ENCODE measurements around the gene S100A3. TPM values are rescaled to one million over a fixed set of nuclear protein-coding genes. Genes with fewer than 3 reads are reported as not detected.

Gene S100A3
- total and polyA plus RNA-seq, 2 of the 13 experiments (the other 11 are each of a cell fraction or from before 2014, with no cell fraction given), result 2.5 to 4.5 TPM

GRCh38 chr1:153572569-153573015, 23.5 kb upstream of the S100A3 start (continued):
- TF ChIP-seq HMGXB4 (CRISPR knock-in tag; IDR thresholded peaks at IDR 0.05; ENCODE audit: borderline replicate concordance in 1 of 2, low read depth in 1 of 2), result peak; percentile 61 to 85; a peak in 2 of 4 replicates
- TF ChIP-seq MEF2D (CRISPR knock-in tag; IDR thresholded peaks at IDR 0.05), result no peak
- TF ChIP-seq BCL6 (CRISPR knock-in tag; IDR thresholded peaks at IDR 0.05), result 0 out of 2 replicates have a peak, but pooled peaks have one; percentile 13
- no peak for TF ChIP-seq PRDM15 (CRISPR knock-in tag; IDR thresholded peaks at IDR 0.05)
- TF ChIP-seq TFDP1 (CRISPR knock-in tag; IDR thresholded peaks at IDR 0.05; ENCODE audit: borderline replicate concordance), result no peak
- peak; percentile 50; the same call in 1 of the 2 replicates for TF ChIP-seq IRF2 (CRISPR knock-in tag; IDR thresholded peaks at IDR 0.05)
- no peak for TF ChIP-seq KLF12 (CRISPR knock-in tag; IDR thresholded peaks at IDR 0.05; ENCODE audit: borderline replicate concordance)
- no peak for TF ChIP-seq ZNF367 (CRISPR knock-in tag; IDR thresholded peaks at IDR 0.05; ENCODE audit: borderline replicate concordance)
- TF ChIP-seq IKZF5 (CRISPR knock-in tag; IDR thresholded peaks at IDR 0.05), result peak; percentile 44; the same call in 1 of the 2 replicates
- no peak for TF ChIP-seq ZXDC (CRISPR knock-in tag; IDR thresholded peaks at IDR 0.05)
- TF ChIP-seq ZNF282 (IDR thresholded peaks at IDR 0.05; ENCODE audit: partially characterized antibody), result no peak
- TF ChIP-seq ZNF562 (CRISPR knock-in tag; IDR thresholded peaks at IDR 0.05; ENCODE audit: borderline replicate concordance), result no peak
- no peak for TF ChIP-seq RNF219 (CRISPR knock-in tag; IDR thresholded peaks at IDR 0.05)
- no peak for TF ChIP-seq LBX2 (CRISPR knock-in tag; IDR thresholded peaks at IDR 0.05; ENCODE audit: borderline replicate concordance)
- TF ChIP-seq ISX (CRISPR knock-in tag; conservative IDR thresholded peaks at IDR 0.05), result no peak

Data from HepG2 (cell line).